Peyer's patch (tissue), 4 donors: ENCODE results near the gene MARCHF10. TPM values are rescaled to one million over a fixed set of nuclear protein-coding genes. Genes with fewer than 3 reads are reported as not detected.
"Not testable (repeated sequence)": the region's sequence is repeated elsewhere in the genome, so short reads cannot be mapped to it uniquely, and the experiment has no call there.

Experiments
- DNase-seq, 3 donors: peaks; one replicate each; pipeline ENCODE4 v3.0.0-alpha.2; 2017 to 2019
- H3K27ac ChIP-seq, 4 donors: fragments of 200-600 bp; sonication (generic); one replicate each; pipeline ENCODE4 v1.5.1; 2016 to 2019
- H3K27me3 ChIP-seq, 2 donors: fragments of 200-600 bp; sonication (generic); one replicate each; pipeline ENCODE4 v1.5.1; 2019
- H3K36me3 ChIP-seq, 3 donors: fragments of 200-600 bp; sonication (generic); one replicate each; pipeline ENCODE4 v1.5.1; 2016 to 2019
- H3K4me1 ChIP-seq, 4 donors: fragments of 200-600 bp; sonication (generic); one replicate each; pipeline ENCODE4 v1.5.1; 2016 to 2019
- H3K4me3 ChIP-seq, 4 donors: fragments of 200-600 bp; sonication (generic); 1 replicate in 3 of 4; 2 replicates in 1 of 4; pipeline ENCODE4 v1.5.1; 2016 to 2019; ENCODE audit warnings: mild to moderate bottlenecking in 1 of 4
- H3K9me3 ChIP-seq, 4 donors: fragments of 200-600 bp; sonication (generic); one replicate each; pipeline ENCODE4 v1.5.1; 2016 to 2019; ENCODE audit warnings: mild to moderate bottlenecking in 1 of 4
- POLR2A ChIP-seq, 2 donors: fragments of 450-650 bp; IDR thresholded peaks; one replicate each; pipeline ENCODE4 v1.5.1; 2017; ENCODE audit warnings: antibody characterized with exemption in 2 of 2, mild to moderate bottlenecking in 2 of 2, moderate library complexity in 2 of 2
- total RNA-seq, 4 donors: library from RNA; depleted of rRNA; stranded (reverse); fragments of >200 nt; gene quantifications; one replicate each; pipeline ENCODE4 v1.1.0, GENCODE V29; 2016
- TF ChIP-seq, protein P1 (sequence below), 6 experiments: fragments of 450-650 bp in 4 of 6; fragments of 200-600 bp in 2 of 6; sonication (generic) in 1 of 6; IDR thresholded peaks; one replicate each; pipeline ENCODE4 v1.5.1; 2017 to 2019; ENCODE audit warnings: antibody characterized with exemption in 6 of 6, mild to moderate bottlenecking in 3 of 6, moderate library complexity in 1 of 6

The MARCHF10 gene
- total RNA-seq, 4 donors from 2014 or later, result not detected

DNA sequence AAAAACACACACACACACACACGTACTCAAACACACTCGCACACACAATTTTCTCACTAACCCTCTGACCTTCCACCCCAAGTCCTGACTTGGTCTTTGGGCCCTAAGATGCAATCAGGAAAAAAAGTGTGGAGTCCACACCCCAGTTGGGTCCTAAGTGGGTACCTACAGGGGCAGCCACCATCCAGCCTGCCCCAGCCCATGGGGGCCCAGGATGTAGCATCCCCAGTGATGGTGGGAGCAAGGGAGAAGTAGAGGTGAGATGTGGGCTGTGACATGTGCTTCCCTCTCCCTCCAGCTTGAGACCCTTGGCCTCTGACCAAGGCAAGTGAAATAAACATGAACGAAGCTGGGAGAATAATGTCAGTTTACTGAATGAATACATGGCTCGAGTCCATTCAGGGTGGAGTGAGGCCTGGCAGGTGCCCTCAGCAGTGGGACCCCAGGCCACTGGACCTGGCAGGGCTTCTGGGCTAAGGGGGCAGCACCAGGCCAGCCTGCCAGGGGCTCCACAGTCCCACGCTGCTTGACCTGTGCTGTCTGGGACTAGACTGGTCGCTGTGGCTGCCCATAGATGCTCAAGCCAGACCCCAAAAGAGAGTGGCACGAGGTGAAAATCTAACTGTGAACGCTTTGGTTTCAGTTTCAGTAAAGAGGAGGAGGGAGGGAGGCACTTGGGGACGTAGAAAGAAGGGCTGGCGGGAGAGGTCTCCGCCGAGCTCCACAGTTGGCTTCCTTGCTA lies 107.0 kb downstream of the MARCHF10 start:
- DNase-seq, result no peak
- Histone ChIP-seq H3K27ac (no peak overlapping the region), H3K9me3 (no peaks in the 10 kb centered on the region), H3K4me1 (peaks cover 0 to 14% (median 7%) of the 10 kb centered on the region in 4 donors), H3K27me3 (no peaks in the 10 kb centered on the region), H3K4me3 (no peak overlapping the region), H3K36me3 (no peaks in the 10 kb centered on the region)
- no peak for TF ChIP-seq POLR2A (IDR thresholded peaks at IDR 0.05)
- TF ChIP-seq, protein P1, sequence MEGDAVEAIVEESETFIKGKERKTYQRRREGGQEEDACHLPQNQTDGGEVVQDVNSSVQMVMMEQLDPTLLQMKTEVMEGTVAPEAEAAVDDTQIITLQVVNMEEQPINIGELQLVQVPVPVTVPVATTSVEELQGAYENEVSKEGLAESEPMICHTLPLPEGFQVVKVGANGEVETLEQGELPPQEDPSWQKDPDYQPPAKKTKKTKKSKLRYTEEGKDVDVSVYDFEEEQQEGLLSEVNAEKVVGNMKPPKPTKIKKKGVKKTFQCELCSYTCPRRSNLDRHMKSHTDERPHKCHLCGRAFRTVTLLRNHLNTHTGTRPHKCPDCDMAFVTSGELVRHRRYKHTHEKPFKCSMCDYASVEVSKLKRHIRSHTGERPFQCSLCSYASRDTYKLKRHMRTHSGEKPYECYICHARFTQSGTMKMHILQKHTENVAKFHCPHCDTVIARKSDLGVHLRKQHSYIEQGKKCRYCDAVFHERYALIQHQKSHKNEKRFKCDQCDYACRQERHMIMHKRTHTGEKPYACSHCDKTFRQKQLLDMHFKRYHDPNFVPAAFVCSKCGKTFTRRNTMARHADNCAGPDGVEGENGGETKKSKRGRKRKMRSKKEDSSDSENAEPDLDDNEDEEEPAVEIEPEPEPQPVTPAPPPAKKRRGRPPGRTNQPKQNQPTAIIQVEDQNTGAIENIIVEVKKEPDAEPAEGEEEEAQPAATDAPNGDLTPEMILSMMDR (IDR thresholded peaks at IDR 0.05), result no peak

DNA sequence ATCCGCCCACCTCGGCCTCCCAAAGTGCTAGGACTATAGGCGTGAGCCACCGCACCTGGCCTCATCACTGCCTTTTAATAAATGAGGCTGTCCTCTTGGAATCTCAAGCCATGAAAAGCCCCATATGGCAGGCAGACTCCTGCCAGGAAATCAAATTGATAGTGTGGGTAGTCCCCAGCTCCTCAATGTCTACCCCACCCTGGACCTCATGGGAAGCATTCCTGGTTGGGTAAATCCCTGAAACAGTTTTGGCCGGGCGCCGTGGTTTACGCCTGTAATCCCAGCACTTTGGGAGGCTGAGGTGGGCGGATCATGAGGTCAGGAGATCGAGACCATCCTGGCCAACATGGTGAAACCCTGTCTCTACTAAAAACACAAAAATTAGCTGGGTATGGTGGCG lies 109.7 kb downstream of the MARCHF10 start:
- DNase-seq, H3K4me3 ChIP-seq, H3K4me1 ChIP-seq, H3K36me3 ChIP-seq, H3K9me3 ChIP-seq, H3K27me3 ChIP-seq, H3K27ac ChIP-seq: not testable (repeated sequence)

DNA sequence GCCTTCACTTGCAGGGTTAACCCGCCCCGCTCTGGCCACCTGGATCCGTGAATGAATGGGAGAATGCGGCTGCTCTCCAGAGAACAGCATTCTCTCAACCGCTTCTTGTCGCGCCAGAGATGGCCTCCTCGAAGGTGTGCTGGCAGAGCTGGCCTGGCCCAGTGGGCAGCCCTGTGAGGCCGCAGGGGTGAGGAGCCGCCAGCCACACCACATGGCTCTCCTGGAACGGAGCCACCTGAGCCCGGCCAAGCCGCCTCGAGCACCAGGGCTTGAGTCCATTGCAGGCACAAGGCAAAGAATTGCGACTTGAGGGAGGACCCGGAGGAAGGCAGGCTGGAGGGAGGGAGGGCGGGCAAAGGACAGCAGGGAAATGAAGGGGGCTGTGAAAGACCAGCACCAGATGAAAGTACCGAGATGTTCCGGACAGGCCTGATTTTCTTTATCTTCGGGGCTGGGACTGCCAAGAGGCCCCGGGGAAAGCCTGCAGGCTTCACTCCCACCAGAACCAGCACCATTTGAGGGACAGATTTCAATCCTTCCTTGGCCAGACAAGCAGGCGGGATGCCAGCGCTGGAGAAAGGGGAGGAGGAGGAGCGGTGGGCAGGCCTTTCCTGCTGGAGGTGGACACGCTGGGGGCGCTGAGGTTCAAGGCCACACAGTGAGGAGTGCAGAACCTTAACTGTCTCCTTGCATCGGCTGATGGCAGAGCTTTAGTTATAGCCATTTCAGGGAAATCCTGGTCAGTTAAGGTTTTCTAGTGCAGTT lies 111.2 kb downstream of the MARCHF10 start:
- Histone ChIP-seq H3K9me3 (no peaks in the 10 kb centered on the region), H3K4me3 (no peak overlapping the region), H3K27me3 (no peaks in the 10 kb centered on the region), H3K4me1 (no peaks in the 10 kb centered on the region), H3K36me3 (no peaks in the 10 kb centered on the region), H3K27ac (no peak overlapping the region)
- TF ChIP-seq POLR2A (IDR thresholded peaks at IDR 0.05), result no peak
- no peak for DNase-seq

DNA sequence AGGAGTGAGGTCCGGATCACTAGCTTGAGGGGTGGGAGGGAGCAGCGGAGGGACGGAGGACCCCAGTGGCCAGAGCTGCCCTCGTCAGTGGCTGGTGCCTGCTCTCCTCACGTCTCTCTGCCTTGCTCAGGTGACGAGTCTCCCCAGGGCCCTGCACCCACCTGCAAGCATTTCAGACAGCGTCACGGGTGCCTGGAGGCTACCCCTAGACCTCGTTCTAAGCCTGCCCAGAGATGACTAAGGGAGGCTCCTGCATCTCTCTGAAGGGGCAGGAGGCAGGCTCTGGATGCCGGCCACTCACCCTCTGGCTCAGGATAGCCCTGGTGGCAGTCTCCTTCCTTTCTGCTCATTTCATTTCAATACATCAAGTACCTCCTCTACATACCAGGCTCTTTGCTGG lies 111.9 kb downstream of the MARCHF10 start:
- Histone ChIP-seq H3K36me3 (no peaks in the 10 kb centered on the region), H3K9me3 (no peaks in the 10 kb centered on the region), H3K27me3 (no peaks in the 10 kb centered on the region), H3K27ac (no peak overlapping the region), H3K4me1 (no peaks in the 10 kb centered on the region), H3K4me3 (no peak overlapping the region)
- no peak for TF ChIP-seq POLR2A (IDR thresholded peaks at IDR 0.05)
- TF ChIP-seq, protein P1 (IDR thresholded peaks at IDR 0.05), result no peak
- DNase-seq, result no peak

DNA sequence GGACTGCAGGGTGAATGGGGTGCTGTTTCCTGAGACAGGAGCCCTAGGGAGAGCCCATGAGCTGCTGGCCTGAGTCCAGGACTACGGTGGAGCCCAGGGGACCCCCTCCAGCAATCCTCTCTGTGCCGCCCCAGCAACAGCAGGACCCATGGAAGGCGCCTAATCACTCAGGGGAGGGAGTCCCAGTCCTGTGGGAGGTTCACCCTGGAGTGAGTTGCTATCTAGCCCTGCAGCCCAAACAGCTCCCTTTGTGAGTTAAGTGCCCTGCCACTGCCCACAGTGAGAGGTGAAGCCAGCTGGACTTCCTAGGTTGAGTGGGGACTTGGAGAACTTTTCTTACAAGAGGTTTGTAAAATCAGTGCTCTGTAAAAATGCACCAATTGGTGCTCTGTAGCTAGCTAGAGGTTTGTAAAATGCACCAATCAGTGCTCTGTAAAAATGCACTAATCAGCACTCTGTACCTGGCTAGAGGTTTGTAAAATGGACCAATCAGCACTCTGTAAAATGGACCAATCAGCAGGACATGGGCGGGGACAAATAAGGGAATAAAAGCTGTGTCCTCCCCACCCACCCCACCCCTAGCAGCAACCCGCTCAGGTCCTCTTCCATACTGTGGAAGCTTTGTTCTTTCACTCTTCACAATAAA lies 112.9 kb downstream of the MARCHF10 start:
- H3K36me3 ChIP-seq, H3K9me3 ChIP-seq, H3K27me3 ChIP-seq, DNase-seq, H3K27ac ChIP-seq, H3K4me1 ChIP-seq, H3K4me3 ChIP-seq: not testable (repeated sequence)

DNA sequence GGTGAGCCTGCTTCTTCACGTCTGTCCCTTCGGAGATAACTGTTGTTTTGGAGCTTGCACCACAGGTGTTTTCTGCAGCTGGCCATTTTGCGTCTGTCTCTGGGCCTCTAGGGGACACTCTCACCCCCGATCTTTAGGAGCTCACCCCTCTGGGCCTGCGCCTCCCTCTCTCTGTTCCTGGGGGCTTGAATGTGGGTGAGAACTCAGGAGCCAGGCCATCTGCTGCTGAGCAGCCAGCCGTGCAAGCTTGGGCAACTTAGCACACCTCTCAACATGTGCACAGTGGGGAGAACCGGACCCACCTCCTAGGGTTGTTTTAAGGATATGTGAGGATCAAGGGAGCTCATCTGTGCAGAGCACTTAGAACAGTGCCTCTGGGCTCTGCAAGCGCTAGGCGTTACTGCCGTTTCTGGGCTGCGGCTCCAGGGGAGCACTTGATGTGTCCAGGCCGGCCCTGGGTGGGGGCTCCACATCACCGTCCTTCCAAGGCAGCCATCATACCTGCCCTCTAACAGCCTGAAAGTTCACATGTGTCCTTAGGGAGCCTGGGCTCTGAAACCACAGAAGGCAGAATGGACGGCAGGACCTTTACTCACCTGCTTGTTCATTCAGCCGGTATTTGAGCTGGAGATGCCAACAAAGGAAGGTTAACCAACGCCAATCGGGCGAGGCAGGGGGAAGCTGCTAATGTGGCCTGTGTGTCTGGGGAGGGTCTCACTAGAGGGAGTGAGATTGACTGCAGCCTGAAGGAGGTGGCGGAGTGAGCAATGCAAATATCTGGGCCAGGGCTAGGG lies 114.3 kb downstream of the MARCHF10 start:
- Histone ChIP-seq H3K4me1 (no peaks in the 10 kb centered on the region), H3K36me3 (no peaks in the 10 kb centered on the region), H3K27ac (no peak overlapping the region), H3K9me3 (no peaks in the 10 kb centered on the region), H3K4me3 (no peak overlapping the region), H3K27me3 (no peaks in the 10 kb centered on the region)
- DNase-seq, result no peak
- TF ChIP-seq POLR2A (IDR thresholded peaks at IDR 0.05), result no peak
- TF ChIP-seq, protein P1 (IDR thresholded peaks at IDR 0.05), result no peak
